IMR-90 (cell line): ENCODE measurements around the gene GRK5. TPM values are rescaled to one million over a fixed set of nuclear protein-coding genes. Genes with fewer than 3 reads are reported as not detected.

Source experiments
- ATAC-seq: fragments of 200-7000 bp; cut with Tn5 transposase; 2 replicates; pipeline ENCODE4 v1.9.1; 2020; ENCODE audit warnings: low read depth, mild to moderate bottlenecking, moderate library complexity
- BruUV-seq: library from RNA; stranded (reverse); fragments of 400-500 nt; replicated peaks from 2 replicates; lab custom pipeline; 2021; lab: Mats Ljungman, UMichigan
- CTCF ChIA-PET: fragments of 300-600 bp; formaldehyde crosslinking; extraction: SDS; loops from one replicate; lab custom pipeline; 2021; ENCODE audit warnings: antibody characterized with exemption; lab: Yijun Ruan, JAX
- POLR2A ChIA-PET: fragments of 300-600 bp; sonication (Branson Sonifier 250); formaldehyde crosslinking; loops from one replicate; lab custom pipeline; 2022; ENCODE audit warnings: antibody characterized with exemption; ENCODE audit not compliant: unreplicated experiment; lab: Charles Lee
- DNase-seq: peaks from one replicate; pipeline ENCODE4 v3.0.0; 2013
- H2AFZ ChIP-seq: replicated peaks from 2 replicates; pipeline ENCODE3; 2013; ENCODE audit warnings: low read length, mild to moderate bottlenecking; ENCODE audit not compliant: poor library complexity
- H2AK5ac ChIP-seq: 2 replicates; pipeline ENCODE4 v1.6.1; 2013; ENCODE audit warnings: low read depth, low read length, inconsistent platforms
- H2AK9ac ChIP-seq: replicated peaks from 2 replicates; pipeline ENCODE3; 2013; ENCODE audit warnings: mild to moderate bottlenecking, low read depth, low read length, moderate library complexity; ENCODE audit not compliant: poor library complexity
- H2BK120ac ChIP-seq: 2 replicates; pipeline ENCODE4 v1.6.1; 2013; ENCODE audit warnings: low read depth, low read length, inconsistent platforms
- H2BK15ac ChIP-seq: 3 replicates; pipeline ENCODE4 v1.6.1; 2013; ENCODE audit warnings: low read depth, low read length, inconsistent platforms
- H2BK20ac ChIP-seq: 2 replicates; pipeline ENCODE4 v1.6.1; 2013; ENCODE audit warnings: low read depth, mild to moderate bottlenecking, inconsistent platforms, low read length, moderate library complexity
- H2BK5ac ChIP-seq: 2 replicates; pipeline ENCODE4 v1.6.1; 2013; ENCODE audit warnings: mild to moderate bottlenecking, low read depth, low read length, inconsistent platforms; ENCODE audit not compliant: poor library complexity, severe bottlenecking
- H3K14ac ChIP-seq: replicated peaks from 2 replicates; pipeline ENCODE4 v1.6.1; 2013; ENCODE audit warnings: low read depth, low read length, inconsistent platforms
- H3K18ac ChIP-seq: 2 replicates; pipeline ENCODE4 v1.6.1; 2013; ENCODE audit warnings: low read depth, low read length, control low read depth
- H3K23ac ChIP-seq: 2 replicates; pipeline ENCODE4 v1.6.1; 2013; ENCODE audit warnings: low read depth, low read length, inconsistent platforms
- H3K27ac ChIP-seq: 2 replicates; pipeline ENCODE4 v1.5.1; 2013; ENCODE audit warnings: mild to moderate bottlenecking, control low read depth, low read length; ENCODE audit not compliant: insufficient read depth
- H3K27me3 ChIP-seq: 2 replicates; pipeline ENCODE4 v1.6.1; 2013; ENCODE audit warnings: low read length; ENCODE audit not compliant: control insufficient read depth, insufficient read depth
- H3K36me3 ChIP-seq: 2 replicates; pipeline ENCODE4 v1.6.1; 2013; ENCODE audit warnings: low read length, mixed read lengths; ENCODE audit not compliant: control insufficient read depth, insufficient read depth
- H3K4ac ChIP-seq: 2 replicates; pipeline ENCODE4 v1.6.1; 2013; ENCODE audit warnings: low read depth, low read length, inconsistent platforms
- H3K4me1 ChIP-seq: 2 replicates; pipeline ENCODE4 v1.6.1; 2013; ENCODE audit warnings: low read length, mixed read lengths; ENCODE audit not compliant: control insufficient read depth, insufficient read depth
- H3K4me2 ChIP-seq: 2 replicates; pipeline ENCODE4 v1.6.1; 2013; ENCODE audit warnings: low read depth, mild to moderate bottlenecking, control low read depth, low read length, moderate library complexity
- H3K4me3 ChIP-seq: 2 replicates; pipeline ENCODE4 v1.5.1; 2013; ENCODE audit warnings: low read depth, mild to moderate bottlenecking, control low read depth, low read length, moderate library complexity; ENCODE audit not compliant: insufficient read depth
- H3K56ac ChIP-seq: 2 replicates; pipeline ENCODE4 v1.6.1; 2013; ENCODE audit warnings: low read length, inconsistent platforms; ENCODE audit not compliant: insufficient read depth; ENCODE audit errors: extremely low read depth
- H3K79me1 ChIP-seq, 2 experiments: 2 replicates each; pipeline ENCODE4 v1.6.1; 2013; ENCODE audit warnings: low read length in 2 of 2, inconsistent platforms in 1 of 2, low read depth in 1 of 2
- H3K9ac ChIP-seq: 2 replicates; pipeline ENCODE4 v1.6.1; 2013; ENCODE audit warnings: low read depth, low read length, control low read depth
- H3K9me1 ChIP-seq: 2 replicates; pipeline ENCODE4 v1.6.1; 2013; ENCODE audit warnings: low read length, inconsistent platforms; ENCODE audit not compliant: insufficient read depth
- H3K9me3 ChIP-seq: 2 replicates; pipeline ENCODE4 v1.6.1; 2013; ENCODE audit warnings: low read length; ENCODE audit not compliant: control insufficient read depth, insufficient read depth
- H4K20me1 ChIP-seq: 2 replicates; pipeline ENCODE4 v1.6.1; 2013; ENCODE audit warnings: low read length, inconsistent platforms; ENCODE audit not compliant: insufficient read depth
- H4K5ac ChIP-seq: 2 replicates; pipeline ENCODE4 v1.6.1; 2013; ENCODE audit warnings: mild to moderate bottlenecking, low read depth, low read length, control low read depth
- H4K8ac ChIP-seq, 2 experiments: 2 replicates each; pipeline ENCODE4 v1.6.1; 2013; ENCODE audit warnings: low read depth in 2 of 2, low read length in 2 of 2, control low read depth in 1 of 2, inconsistent platforms in 1 of 2
- H4K91ac ChIP-seq: 2 replicates; pipeline ENCODE4 v1.6.1; 2013; ENCODE audit warnings: low read depth, low read length, inconsistent platforms; ENCODE audit not compliant: insufficient read depth
- BHLHE40 ChIP-seq: fragments of 150-350 bp; IDR thresholded peaks from 2 replicates; pipeline ENCODE4 v1.6.1; 2016; ENCODE audit warnings: mild to moderate bottlenecking, low read depth, low read length
- CEBPB ChIP-seq: IDR thresholded peaks from 2 replicates; pipeline ENCODE4 v1.6.1; 2012; ENCODE audit warnings: low read depth, low read length, improper control_type of control experiment
- CHD1 ChIP-seq: IDR thresholded peaks from 2 replicates; pipeline ENCODE4 v1.6.1; 2012; ENCODE audit warnings: low read depth, low read length, improper control_type of control experiment
- CTCF ChIP-seq: conservative IDR thresholded peaks from 2 replicates; pipeline ENCODE4 v1.5.1; 2012; ENCODE audit warnings: mild to moderate bottlenecking, low read depth, low read length, improper control_type of control experiment
- ELK1 ChIP-seq: fragments of 150-350 bp; IDR thresholded peaks from 2 replicates; pipeline ENCODE4 v1.6.1; 2016; ENCODE audit warnings: low read depth, mild to moderate bottlenecking, low read length, moderate library complexity, borderline replicate concordance
- FOS ChIP-seq: fragments of 150-350 bp; IDR thresholded peaks from 2 replicates; pipeline ENCODE4 v1.6.1; 2016; ENCODE audit warnings: low read depth, low read length
- MAFK ChIP-seq: IDR thresholded peaks from 2 replicates; pipeline ENCODE4 v1.6.1; 2012; ENCODE audit warnings: low read depth, low read length, improper control_type of control experiment
- MAZ ChIP-seq: IDR thresholded peaks from 2 replicates; pipeline ENCODE4 v1.6.1; 2012; ENCODE audit warnings: low read depth, mild to moderate bottlenecking, low read length, improper control_type of control experiment, moderate library complexity, borderline replicate concordance
- MXI1 ChIP-seq: IDR thresholded peaks from 2 replicates; pipeline ENCODE4 v1.6.1; 2012; ENCODE audit warnings: low read depth, mild to moderate bottlenecking, low read length, moderate library complexity, borderline replicate concordance
- NFE2L2 ChIP-seq: fragments of 150-350 bp; IDR thresholded peaks from 2 replicates; pipeline ENCODE4 v1.6.1; 2016; ENCODE audit warnings: low read depth, mild to moderate bottlenecking, low read length
- POLR2A ChIP-seq: IDR thresholded peaks from 2 replicates; pipeline ENCODE4 v1.6.1; 2012; ENCODE audit warnings: mild to moderate bottlenecking, low read depth, low read length
- RCOR1 ChIP-seq: IDR thresholded peaks from 2 replicates; pipeline ENCODE4 v1.6.1; 2012; ENCODE audit warnings: mild to moderate bottlenecking, low read length, improper control_type of control experiment; ENCODE audit not compliant: insufficient replicate concordance
- RFX5 ChIP-seq: IDR thresholded peaks from 2 replicates; pipeline ENCODE4 v1.8.0; 2012; ENCODE audit warnings: low read depth, mild to moderate bottlenecking, low read length, moderate library complexity
- SMC3 ChIP-seq: fragments of 150-350 bp; IDR thresholded peaks from 2 replicates; pipeline ENCODE4 v1.6.1; 2016; ENCODE audit warnings: low read depth, mild to moderate bottlenecking, antibody characterized with exemption, low read length, moderate library complexity
- USF2 ChIP-seq: fragments of 150-350 bp; IDR thresholded peaks from 2 replicates; pipeline ENCODE4 v1.6.1; 2017; ENCODE audit warnings: mild to moderate bottlenecking, antibody characterized with exemption, low read length, low read depth
- WGBS, 2 experiments: methylation state at CpG; one replicate each; pipeline versions ENCODE4 v1.1.5 to v1.1.7; 2013; ENCODE audit warnings: missing lambda C conversion rate in 2 of 2; ENCODE audit not compliant: insufficient read length in 1 of 2; ENCODE audit errors: extremely low coverage in 2 of 2; 5-methylcytosine and 5-hydroxymethylcytosine counted together
- dilution Hi-C: fragments of 300-500 bp; cut with HindIII; formaldehyde crosslinking; loops from one replicate; pipeline ENCODE4 v1.14.3; 2018; ENCODE audit warnings: low sequenced_read_pairs; ENCODE audit not compliant: unreplicated experiment
- in situ Hi-C: fragments of 300-500 bp; cut with MboI; formaldehyde crosslinking; loops from 3 replicates; pipeline ENCODE4 v1.14.3; 2019; ENCODE audit warnings: low sequenced_read_pairs, inconsistent platforms, mixed read lengths
- intact Hi-C: fragments of 100-400 bp; cut with micrococcal nuclease; formaldehyde crosslinking; loops from 2 replicates; pipeline ENCODE4 v1.10.0; 2022
- polyA plus RNA-seq, 3 experiments: library from polyadenylated mRNA; depleted of rRNA; stranded (reverse); fragments of >200 nt; gene quantifications; 2 replicates each; pipeline ENCODE4 v1.2.3, GENCODE V29; 2012; ENCODE audit warnings: low replicate concordance in 1 of 3
- total RNA-seq: library from RNA; depleted of rRNA; stranded (reverse); fragments of >200 nt; gene quantifications from 2 replicates; pipeline ENCODE4 v1.2.3, GENCODE V29; 2012

Gene GRK5
- total and polyA plus RNA-seq, 2 of the 4 experiments (the other 2 are of a cell fraction) = 12.9 to 16.3 TPM

GRCh38 chr10:119470920-119471702, 263.7 kb downstream of the GRK5 start:
- H3K4me3 ChIP-seq = no peak overlapping the region
- no peak for DNase-seq
- H2BK120ac ChIP-seq = no peak overlapping the region
- H3K27me3 ChIP-seq = peaks cover 42% of the 10 kb centered on the region
- H2BK5ac ChIP-seq = no peak overlapping the region
- H3K9ac ChIP-seq = no peak overlapping the region
- no peak overlapping the region for H2AFZ ChIP-seq
- H4K91ac ChIP-seq = no peak overlapping the region
- H3K56ac ChIP-seq = no peak overlapping the region
- H4K5ac ChIP-seq = no peak overlapping the region
- no peak overlapping the region for H2BK20ac ChIP-seq
- no peaks in the 10 kb centered on the region for H3K4me1 ChIP-seq
- H2BK15ac ChIP-seq = no peak overlapping the region; the same call in 2 of the 3 replicates
- H3K4ac ChIP-seq = no peak overlapping the region
- H4K20me1 ChIP-seq = no peaks in the 10 kb centered on the region
- no peak for TF ChIP-seq SMC3
- TF ChIP-seq CTCF = no peak
- no peak for TF ChIP-seq RCOR1
- TF ChIP-seq MXI1 = no peak
- TF ChIP-seq FOS = no peak
- TF ChIP-seq CHD1 = no peak
- no peak for TF ChIP-seq MAZ
- TF ChIP-seq RFX5 = no peak
- TF ChIP-seq USF2 = no peak
- TF ChIP-seq POLR2A = no peak
- no peak for TF ChIP-seq CEBPB
- TF ChIP-seq MAFK = no peak
- TF ChIP-seq NFE2L2 = no peak
- no peak for TF ChIP-seq ELK1
- no peak for TF ChIP-seq BHLHE40
- ATAC-seq = no peak
- H3K18ac ChIP-seq = no peak overlapping the region
- in situ Hi-C loops = no loop called here
- ChIA-PET CTCF (interaction anchor here (1.6 kb wide), 1 partner anchor 26 kb away, joined by 6 read pairs; no protein-coding TSS in a partner anchor), POLR2A (no interaction called here)
- dilution Hi-C loops = no loop called here
- H4K8ac ChIP-seq = no peak overlapping the region
- BruUV-seq = no TSS peak
- H3K4me2 ChIP-seq = no peak overlapping the region
- H3K23ac ChIP-seq = no peak overlapping the region
- H2AK5ac ChIP-seq = no peak overlapping the region
- no peaks in the 10 kb centered on the region for H3K79me1 ChIP-seq
- peaks cover 12% of the 10 kb centered on the region for H3K9me3 ChIP-seq
- no peak overlapping the region for H3K27ac ChIP-seq
- no peaks in the 10 kb centered on the region for H3K9me1 ChIP-seq
- WGBS, 2 experiments = no CpG with 5 or more reads among the region's 3 CpGs
- H2AK9ac ChIP-seq = no peak overlapping the region
- no peak overlapping the region for H3K14ac ChIP-seq
- H3K36me3 ChIP-seq = no peaks in the 10 kb centered on the region
- intact Hi-C loops = no loop called here
